ENCODE measurements around the gene NCR3LG1.
A peak's percentile ranks its signal among the peaks of the same experiment; 100 is the strongest.

Gene NCR3LG1

GRCh38 chr11:17351510-17352176 lies at the start of gene NCR3LG1:
Gene NCR3LG1 (plus strand): TSS chr11:17351800. CDS start chr11:17351970, 170 bp downstream.
- peak; percentile 59 for DNase-seq (ENCODE audit: low read depth)

GRCh38 chr11:17313349-17314231 lies 38.0 kb upstream of the NCR3LG1 start:
- no peak for DNase-seq (ENCODE audit: low read depth)

- peak; percentile 82 for DNase-seq (ENCODE audit: low read depth)
These were observed 37.4 kb upstream of the NCR3LG1 start for GRCh38 chr11:17314232-17314547.

- no peak for DNase-seq (ENCODE audit: low read depth)
These were observed 36.6 kb upstream of the NCR3LG1 start for GRCh38 chr11:17314904-17315426.

- no peak for DNase-seq (ENCODE audit: low read depth)
These were observed 22.6 kb upstream of the NCR3LG1 start for GRCh38 chr11:17328871-17329494.

GRCh38 chr11:17331669-17332068 lies 19.9 kb upstream of the NCR3LG1 start:
- DNase-seq (ENCODE audit: low read depth): no peak

- DNase-seq (ENCODE audit: low read depth): no peak
These were observed 17.6 kb upstream of the NCR3LG1 start for GRCh38 chr11:17333799-17334586.

- no peak for DNase-seq (ENCODE audit: low read depth)
These were observed 8.3 kb upstream of the NCR3LG1 start for GRCh38 chr11:17343257-17343656.

GRCh38 chr11:17343907-17344306 lies 7.7 kb upstream of the NCR3LG1 start:
- peak; percentile 83 for DNase-seq (ENCODE audit: low read depth)

- DNase-seq (ENCODE audit: low read depth): no peak
These were observed 3.9 kb upstream of the NCR3LG1 start for GRCh38 chr11:17347676-17348075.

- DNase-seq (ENCODE audit: low read depth): no peak
These were observed 987 bp upstream of the NCR3LG1 start for GRCh38 chr11:17350455-17351171.

- no peak for DNase-seq (ENCODE audit: low read depth)
These were observed 459 bp upstream of the NCR3LG1 start for GRCh38 chr11:17351172-17351509.

GRCh38 chr11:17352950-17353820 lies 1.6 kb downstream of the NCR3LG1 start:
- peak; percentile 79 for DNase-seq (ENCODE audit: low read depth)

- DNase-seq (ENCODE audit: low read depth): no peak
These were observed 2.4 kb downstream of the NCR3LG1 start for GRCh38 chr11:17353821-17354600.

- peak; percentile 58 for DNase-seq (ENCODE audit: low read depth)
These were observed 3.0 kb downstream of the NCR3LG1 start for GRCh38 chr11:17354601-17354991.

GRCh38 chr11:17366495-17366894 lies 14.9 kb downstream of the NCR3LG1 start:
- DNase-seq (ENCODE audit: low read depth): peak; percentile 55

GRCh38 chr11:17368551-17368950 lies 17.0 kb downstream of the NCR3LG1 start:
- no peak for DNase-seq (ENCODE audit: low read depth)

GRCh38 chr11:17369094-17369493 lies 17.5 kb downstream of the NCR3LG1 start:
- no peak for DNase-seq (ENCODE audit: low read depth)

- DNase-seq (ENCODE audit: low read depth): no peak
These were observed 18.2 kb downstream of the NCR3LG1 start for GRCh38 chr11:17369684-17370243.

Data from fibroblast of gingiva (primary cell).